ENCODE measurements around the gene TTYH3. TPM values are rescaled to one million over a fixed set of nuclear protein-coding genes. Genes with fewer than 3 reads are reported as not detected.

Gene TTYH3
- total and polyA plus RNA-seq, 2 of the 8 experiments (the other 6 are each of a cell fraction or from before 2014, with no cell fraction given), result 66.2 to 169 TPM

DNA sequence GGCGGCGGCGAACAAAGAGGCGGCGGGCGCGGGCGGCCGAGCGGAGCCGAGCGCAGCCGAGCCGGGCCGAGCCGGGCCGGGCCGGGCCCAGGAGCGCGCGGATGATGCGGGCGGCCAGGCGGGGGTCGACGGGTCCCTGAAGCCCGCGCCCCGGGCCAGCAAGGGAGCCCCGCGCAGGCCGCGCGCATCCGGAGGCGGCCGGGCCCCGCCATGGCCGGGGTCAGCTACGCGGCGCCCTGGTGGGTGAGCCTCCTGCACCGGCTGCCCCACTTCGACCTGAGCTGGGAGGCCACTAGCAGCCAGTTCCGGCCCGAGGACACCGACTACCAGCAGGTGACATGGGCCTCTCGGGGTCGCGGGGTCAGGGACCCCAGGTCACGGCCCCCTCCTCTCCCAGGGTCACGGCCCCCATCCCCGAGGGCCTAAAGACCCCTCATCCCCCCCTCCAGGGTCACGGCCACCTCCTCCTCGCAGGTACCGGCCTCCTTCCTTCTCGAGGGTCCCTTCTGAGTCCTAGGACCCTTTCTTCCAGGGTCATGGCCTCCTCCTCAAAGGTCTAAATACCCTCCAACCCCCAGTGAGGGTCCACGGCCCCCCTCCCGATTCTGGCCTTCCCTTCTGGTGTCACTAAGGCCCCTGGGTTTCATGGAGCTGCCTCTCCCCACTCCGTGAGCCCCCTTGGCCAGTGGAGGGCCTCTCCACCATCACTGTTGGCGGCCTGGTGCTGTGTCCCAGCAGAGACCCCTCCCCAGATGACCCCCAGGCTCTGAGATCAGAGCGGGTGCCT lies at the start of gene TTYH3 (continued):
- peak; percentile 60 for TF ChIP-seq PHF8 (conservative IDR thresholded peaks at IDR 0.05; ENCODE audit: low read depth, low read length)
- TF ChIP-seq CREB1 (IDR thresholded peaks at IDR 0.05), result no peak
- TF ChIP-seq BRCA1 (IDR thresholded peaks at IDR 0.05; ENCODE audit: low read depth, low read length), result no peak
- TF ChIP-seq FOSL1 (IDR thresholded peaks at IDR 0.05; ENCODE audit: insufficient read depth, low read depth, low read length), result no peak
- no peak for TF ChIP-seq GABPA (IDR thresholded peaks at IDR 0.05; ENCODE audit: borderline replicate concordance, insufficient read depth, low read length)
- TF ChIP-seq SIN3A (conservative IDR thresholded peaks at IDR 0.05 in 1 of 2, IDR thresholded peaks at IDR 0.05 in 1 of 2; ENCODE audit: low read depth in 1 of 2, low read length in 2 of 2), result peak in 1 of 2 experiments; percentile 23; a peak in 1 of 4 replicates
- TF ChIP-seq JUND (IDR thresholded peaks at IDR 0.05; ENCODE audit: low read length), result no peak
- no peak for TF ChIP-seq CBX8 (IDR thresholded peaks at IDR 0.05; ENCODE audit: borderline replicate concordance, low read depth, low read length)
- no peak for TF ChIP-seq CHD1 (IDR thresholded peaks at IDR 0.05; ENCODE audit: low read depth, low read length)
- no peak for TF ChIP-seq SP2 (IDR thresholded peaks at IDR 0.05; ENCODE audit: low read length)
- no peak for TF ChIP-seq SAP30 (IDR thresholded peaks at IDR 0.05; ENCODE audit: insufficient read depth, insufficient replicate concordance, low read length)
- TF ChIP-seq CEBPB (IDR thresholded peaks at IDR 0.05; ENCODE audit: low read depth, low read length), result no peak
- TF ChIP-seq TAF1 (IDR thresholded peaks at IDR 0.05; ENCODE audit: low read depth, low read length), result 0 out of 2 replicates have a peak, but pooled peaks have one; percentile 48
- peak; percentile 45 for TF ChIP-seq KDM4A (IDR thresholded peaks at IDR 0.05; ENCODE audit: low read depth, low read length, severe bottlenecking)
- no peak for TF ChIP-seq RXRA (IDR thresholded peaks at IDR 0.05; ENCODE audit: insufficient read depth, low read depth, low read length)
- no peak for TF ChIP-seq SIRT6 (IDR thresholded peaks at IDR 0.05; ENCODE audit: low read length)
- TF ChIP-seq SP4 (IDR thresholded peaks at IDR 0.05; ENCODE audit: low read length), result no peak
- TF ChIP-seq ASH2L (IDR thresholded peaks at IDR 0.05; ENCODE audit: low read length), result no peak
- no peak for TF ChIP-seq EP300 (IDR thresholded peaks at IDR 0.05; ENCODE audit: borderline replicate concordance in 1 of 2, low read depth in 2 of 2, low read length in 2 of 2)

All from H1 (cell line).